Epidermal melanocyte (primary cell): ENCODE data around the gene PTPN11.
A peak's percentile ranks its signal among the peaks of the same experiment; 100 is the strongest.
"Not testable (repeated sequence)": the region's sequence is repeated elsewhere in the genome, so short reads cannot be mapped to it uniquely, and the experiment has no call there.

Experiments
- DNase-seq: peaks from one replicate; pipeline ENCODE4 v3.0.0; 2011; ENCODE audit warnings: low spot score; ENCODE audit not compliant: insufficient read length

PTPN11 gene

GRCh38 chr12:112418608-112419296 lies at the start of gene PTPN11:
Gene PTPN11 (plus strand): TSS chr12:112418947. CDS start chr12:112419112, 165 bp downstream.
- peak; percentile 45 for DNase-seq

DNA sequence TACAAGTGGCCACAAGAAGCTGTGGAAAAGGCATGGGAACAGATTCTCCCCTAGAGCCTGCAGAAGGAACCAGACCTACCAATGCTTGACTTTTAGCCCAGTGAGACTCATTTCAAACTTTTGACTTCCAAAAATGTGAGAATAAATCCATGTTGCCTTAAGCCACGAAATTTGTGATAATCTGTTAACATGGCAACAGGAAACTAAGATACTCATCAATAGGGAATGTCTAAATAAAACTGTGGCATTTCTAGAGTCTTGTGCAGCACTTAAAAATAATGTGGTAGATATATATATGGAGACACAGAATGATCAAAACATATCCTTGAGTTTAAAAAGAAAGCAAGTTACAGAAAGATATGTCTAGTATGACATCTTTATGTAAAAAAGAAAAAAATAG lies 48.5 kb upstream of the PTPN11 start:
- DNase-seq: no peak

- no peak for DNase-seq
These were observed 47.8 kb upstream of the PTPN11 start for GRCh38 chr12:112370868-112371510.

GRCh38 chr12:112374166-112374740 lies 44.5 kb upstream of the PTPN11 start:
- no peak for DNase-seq

GRCh38 chr12:112375105-112375504 lies 43.6 kb upstream of the PTPN11 start:
- DNase-seq: no peak

DNA sequence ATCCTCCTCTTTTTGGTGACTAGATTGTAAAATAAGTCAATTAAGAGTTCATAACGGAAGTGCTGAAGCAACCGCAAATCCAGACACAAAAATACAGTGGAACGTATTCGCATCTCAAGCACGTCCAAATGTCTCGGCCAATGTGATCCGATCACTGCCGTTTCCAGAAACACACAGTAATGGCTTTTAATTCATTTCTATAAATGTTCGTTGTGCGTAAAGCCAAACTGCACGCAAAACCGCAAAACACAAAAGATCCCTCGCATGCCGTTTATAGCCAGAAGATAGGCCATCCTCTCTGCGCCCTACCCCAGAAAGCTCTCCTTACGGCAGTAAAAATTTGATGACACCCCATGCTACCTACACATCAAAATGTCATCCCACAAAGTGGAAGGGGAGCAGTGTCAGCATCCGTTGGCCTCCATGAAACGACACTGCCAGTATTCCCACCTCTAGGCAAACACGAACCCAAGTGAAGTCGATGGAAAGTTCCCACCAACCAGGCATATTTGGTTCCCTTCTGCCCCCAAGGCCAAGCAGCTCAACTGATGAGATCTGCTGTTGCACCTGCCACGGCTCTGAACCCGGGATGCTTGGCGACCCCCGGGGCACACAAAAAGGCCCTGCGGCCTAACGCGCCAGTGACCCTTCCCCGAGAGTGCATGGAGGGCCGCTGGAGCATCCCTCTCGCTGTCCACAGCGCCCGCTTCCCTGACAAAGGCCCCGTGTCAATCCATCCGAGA lies 37.9 kb upstream of the PTPN11 start:
- no peak for DNase-seq

GRCh38 chr12:112381406-112381882 lies 37.3 kb upstream of the PTPN11 start:
- no peak for DNase-seq

- DNase-seq: peak; percentile 94
These were observed 36.6 kb upstream of the PTPN11 start, which contains the start of gene HECTD4 for GRCh38 chr12:112381883-112382796. Gene HECTD4 (minus strand): TSS chr12:112382431. CDS start chr12:112382128, 303 bp downstream.

DNA sequence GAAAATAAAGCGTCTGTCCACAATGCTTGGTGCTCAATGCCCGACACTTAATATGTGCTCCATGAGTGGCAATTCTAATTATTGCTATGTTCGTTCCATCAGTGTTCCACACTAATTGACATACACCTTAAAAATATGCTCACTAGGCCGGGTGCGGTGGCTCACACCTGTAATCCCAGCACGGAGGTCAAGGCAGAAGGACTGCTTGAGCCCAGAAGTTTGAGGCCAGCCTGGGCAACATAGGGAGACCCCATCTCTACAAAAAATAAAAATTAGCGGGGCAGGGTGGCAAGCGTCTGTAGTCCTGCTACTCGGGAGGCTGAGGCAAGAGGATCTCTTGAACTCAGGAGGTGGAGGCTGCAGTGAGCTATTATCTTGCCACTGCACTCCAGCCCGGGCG lies 35.9 kb upstream of the PTPN11 start:
- no peak for DNase-seq

GRCh38 chr12:112386726-112387125 lies 32.0 kb upstream of the PTPN11 start:
- DNase-seq: no peak

DNA sequence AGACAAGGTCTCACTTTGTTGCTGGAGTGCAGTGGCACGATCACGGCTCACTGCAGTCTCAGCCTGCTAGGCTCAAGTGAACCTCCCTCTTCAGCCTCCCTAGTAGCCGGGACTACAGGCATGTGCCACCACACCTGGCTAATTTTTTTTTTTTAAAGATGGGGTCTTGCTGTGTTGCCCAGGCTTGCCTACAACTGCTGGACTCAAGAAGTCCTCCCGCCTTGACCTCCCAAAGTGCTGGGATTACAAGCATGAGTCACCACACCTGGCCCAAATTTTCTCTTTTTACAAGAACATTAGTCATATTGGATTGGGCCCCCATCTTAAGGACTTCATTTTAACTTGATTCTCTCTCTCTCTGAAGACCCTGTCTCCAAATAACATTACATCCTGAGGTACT lies 29.5 kb upstream of the PTPN11 start:
- DNase-seq: no peak

- DNase-seq: not testable (repeated sequence)
These were observed 28.7 kb upstream of the PTPN11 start for GRCh38 chr12:112389922-112390654.

- no peak for DNase-seq
These were observed 25.4 kb upstream of the PTPN11 start for GRCh38 chr12:112393328-112393727.

DNA sequence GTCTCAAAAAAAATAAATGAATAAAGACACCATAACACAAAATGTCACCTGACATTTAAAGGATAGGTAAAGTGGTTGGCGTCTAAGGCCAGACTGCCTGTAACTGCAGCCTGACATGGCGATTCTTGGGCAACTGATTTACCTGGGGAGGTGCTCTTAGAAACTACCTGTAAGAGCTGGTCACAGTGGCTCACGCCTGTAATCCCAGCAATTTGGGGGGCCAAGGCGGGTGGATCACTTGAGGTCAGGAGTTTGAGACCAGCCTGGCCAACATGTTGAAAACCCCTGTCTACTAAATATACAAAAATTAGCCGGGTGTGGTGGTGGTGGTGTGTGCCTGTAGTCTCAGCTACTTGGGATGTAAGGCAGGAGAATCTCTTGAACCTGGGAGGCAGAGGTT lies 17.7 kb upstream of the PTPN11 start:
- DNase-seq: no peak

- DNase-seq: no peak
These were observed 16.7 kb upstream of the PTPN11 start for GRCh38 chr12:112401903-112402498.

GRCh38 chr12:112406519-112407488 lies 11.9 kb upstream of the PTPN11 start:
- no peak for DNase-seq

DNA sequence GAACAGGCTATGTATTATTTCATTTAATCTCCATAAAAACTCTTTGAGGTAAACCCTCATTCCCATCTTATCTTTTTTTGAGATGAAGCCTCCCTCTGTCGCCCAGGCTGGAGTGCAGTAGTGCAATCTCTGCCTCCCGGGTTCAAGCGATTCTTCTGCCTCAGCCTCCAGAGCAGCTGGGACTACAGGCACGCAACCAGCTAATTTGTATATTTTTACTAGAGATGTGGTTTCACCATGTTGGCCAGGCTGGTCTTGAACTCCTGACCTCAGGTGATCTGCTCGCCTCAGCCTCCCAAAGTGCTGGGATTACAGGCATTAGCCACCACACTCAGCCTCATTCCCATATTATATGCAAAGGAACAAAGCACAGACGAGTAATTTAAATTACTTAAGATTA lies 11.1 kb upstream of the PTPN11 start:
- not testable (repeated sequence) for DNase-seq

DNA sequence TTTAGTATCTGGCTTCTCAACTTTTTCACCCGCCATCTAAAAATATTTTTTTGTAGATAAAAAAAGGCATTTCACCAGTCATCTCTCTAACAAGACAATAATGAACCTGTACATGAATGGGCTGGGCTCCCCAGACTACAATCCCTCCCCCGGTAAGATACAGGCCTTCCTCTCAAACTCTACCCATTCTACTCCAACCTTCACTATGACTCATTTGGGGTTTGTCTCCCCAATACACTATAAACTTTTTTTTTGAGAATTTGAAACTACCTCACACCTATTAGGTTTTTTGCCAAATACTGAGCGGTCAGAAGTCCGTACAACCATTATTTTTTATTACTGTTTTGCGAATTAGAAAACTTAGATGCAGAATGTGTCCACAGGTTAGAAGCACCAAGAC lies 10.1 kb upstream of the PTPN11 start:
- no peak for DNase-seq
